GM20000 (cell line): ENCODE results near the gene PHF2.

Experiments
- DNase-seq: peaks from one replicate; pipeline ENCODE4 v3.0.0; 2012; ENCODE audit warnings: low spot score
- TF ChIP-seq, protein P1 (sequence below): IDR thresholded peaks from 2 replicates; pipeline ENCODE4 v1.5.1; 2012; ENCODE audit warnings: mild to moderate bottlenecking, control low read depth; ENCODE audit errors: extremely low read depth, missing control alignments

PHF2 gene

DNA sequence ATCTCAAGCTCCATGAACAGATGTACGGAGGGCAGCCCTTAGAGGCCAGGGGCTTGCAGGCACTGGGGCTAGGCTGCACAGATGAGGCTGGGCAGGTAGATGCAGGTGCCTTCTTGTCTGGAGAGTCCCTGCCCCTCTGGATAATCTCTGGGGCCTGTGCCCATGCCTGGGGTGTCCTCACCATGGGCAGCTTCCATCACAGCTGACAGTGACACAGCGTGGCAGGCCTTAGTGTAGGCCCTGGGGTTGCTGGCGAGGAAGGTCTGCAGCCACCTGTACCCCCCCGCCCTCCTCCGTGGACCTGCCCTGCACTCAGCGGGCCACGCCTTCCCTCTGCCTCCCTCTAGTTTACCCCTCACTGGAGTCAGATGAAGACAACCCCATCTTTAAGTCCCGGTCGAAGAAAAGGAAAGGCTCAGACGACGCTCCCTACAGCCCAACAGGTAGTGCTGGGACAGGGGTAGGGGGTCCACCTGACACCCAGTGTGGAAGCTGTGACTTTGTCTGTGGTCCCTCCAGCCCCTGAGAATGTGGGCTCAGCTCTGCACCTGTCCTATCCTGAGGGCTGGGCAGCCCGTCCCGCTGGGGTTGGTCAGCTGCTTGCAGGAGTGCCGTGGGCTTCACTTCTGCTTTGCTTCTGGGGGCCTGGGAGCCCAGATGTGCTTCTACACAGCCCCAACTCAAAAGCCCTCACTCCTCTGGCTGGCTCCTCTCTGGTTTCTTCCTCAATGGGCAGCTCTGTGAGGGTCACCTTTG, 98.4 kb downstream of the PHF2 start:
- DNase-seq = no peak
- TF ChIP-seq, protein P1, sequence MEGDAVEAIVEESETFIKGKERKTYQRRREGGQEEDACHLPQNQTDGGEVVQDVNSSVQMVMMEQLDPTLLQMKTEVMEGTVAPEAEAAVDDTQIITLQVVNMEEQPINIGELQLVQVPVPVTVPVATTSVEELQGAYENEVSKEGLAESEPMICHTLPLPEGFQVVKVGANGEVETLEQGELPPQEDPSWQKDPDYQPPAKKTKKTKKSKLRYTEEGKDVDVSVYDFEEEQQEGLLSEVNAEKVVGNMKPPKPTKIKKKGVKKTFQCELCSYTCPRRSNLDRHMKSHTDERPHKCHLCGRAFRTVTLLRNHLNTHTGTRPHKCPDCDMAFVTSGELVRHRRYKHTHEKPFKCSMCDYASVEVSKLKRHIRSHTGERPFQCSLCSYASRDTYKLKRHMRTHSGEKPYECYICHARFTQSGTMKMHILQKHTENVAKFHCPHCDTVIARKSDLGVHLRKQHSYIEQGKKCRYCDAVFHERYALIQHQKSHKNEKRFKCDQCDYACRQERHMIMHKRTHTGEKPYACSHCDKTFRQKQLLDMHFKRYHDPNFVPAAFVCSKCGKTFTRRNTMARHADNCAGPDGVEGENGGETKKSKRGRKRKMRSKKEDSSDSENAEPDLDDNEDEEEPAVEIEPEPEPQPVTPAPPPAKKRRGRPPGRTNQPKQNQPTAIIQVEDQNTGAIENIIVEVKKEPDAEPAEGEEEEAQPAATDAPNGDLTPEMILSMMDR = no peak

DNA sequence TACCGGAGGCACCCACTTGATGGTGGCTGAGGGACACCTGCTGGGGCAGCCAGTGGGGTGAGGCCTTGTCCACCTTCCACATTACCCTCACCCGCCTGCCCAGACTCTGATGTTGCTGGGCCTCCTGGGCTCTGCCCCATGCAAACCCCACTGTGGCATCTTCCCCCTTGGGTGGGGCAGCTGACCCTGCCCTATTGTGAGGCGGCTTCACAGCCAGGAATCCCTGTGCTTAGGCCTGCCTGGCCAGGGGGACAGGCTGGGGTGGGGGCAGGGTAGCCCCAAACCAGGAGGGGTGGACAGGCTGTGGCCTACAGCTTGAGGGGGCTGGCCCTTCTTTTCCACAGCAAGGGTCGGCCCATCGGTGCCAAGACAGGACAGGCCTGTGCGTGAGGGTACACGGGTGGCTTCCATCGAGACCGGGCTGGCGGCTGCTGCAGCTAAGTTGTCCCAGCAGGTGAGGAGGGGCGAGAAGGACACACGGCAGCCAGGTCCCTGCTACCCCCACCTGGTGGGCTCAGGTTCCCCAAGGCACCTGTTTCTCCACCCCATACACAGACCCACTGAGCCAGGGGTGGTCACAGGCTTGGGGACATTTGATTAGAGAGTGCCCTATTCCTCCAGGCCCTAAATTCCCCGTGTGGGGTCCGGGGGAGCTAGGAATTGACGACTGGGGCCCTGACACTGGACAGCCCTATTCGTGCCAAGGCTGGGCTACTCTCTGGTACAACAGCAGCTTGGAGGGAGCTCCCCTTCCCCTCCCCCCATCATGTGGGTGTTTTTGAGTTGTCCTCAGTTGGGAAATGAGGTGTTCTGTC, 99.2 kb downstream of the PHF2 start:
- no peak for DNase-seq
- TF ChIP-seq, protein P1 = no peak

DNA sequence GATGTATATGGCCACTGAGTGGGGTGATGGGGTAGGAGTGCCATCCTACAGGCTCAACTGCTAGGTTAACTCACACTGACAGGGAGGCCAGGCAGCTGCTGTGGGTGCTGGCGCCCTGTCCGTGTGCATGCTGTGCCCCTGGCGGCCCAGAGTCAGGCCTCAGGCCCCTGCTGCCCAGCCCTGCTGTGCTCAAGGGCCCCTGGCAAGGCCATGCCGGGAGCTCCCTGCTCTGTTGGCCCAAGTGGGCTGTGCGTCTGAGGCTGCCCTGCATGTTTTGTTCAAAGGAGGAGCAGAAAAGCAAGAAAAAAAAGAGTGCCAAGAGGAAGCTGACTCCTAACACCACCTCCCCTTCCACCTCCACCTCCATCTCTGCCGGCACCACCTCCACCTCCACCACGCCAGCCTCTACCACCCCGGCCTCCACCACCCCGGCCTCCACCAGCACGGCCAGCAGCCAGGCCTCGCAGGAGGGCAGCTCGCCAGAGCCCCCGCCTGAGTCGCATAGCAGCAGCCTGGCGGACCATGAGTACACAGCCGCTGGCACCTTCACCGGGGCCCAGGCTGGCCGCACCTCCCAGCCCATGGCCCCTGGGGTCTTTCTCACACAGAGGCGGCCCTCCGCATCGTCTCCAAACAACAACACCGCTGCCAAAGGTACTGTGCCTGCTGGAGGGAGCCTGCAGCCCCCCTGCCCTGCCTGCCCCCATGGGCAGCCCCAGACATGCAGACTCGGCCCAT, 100.1 kb downstream of the PHF2 start:
- TF ChIP-seq, protein P1 = no peak
- DNase-seq = no peak

DNA sequence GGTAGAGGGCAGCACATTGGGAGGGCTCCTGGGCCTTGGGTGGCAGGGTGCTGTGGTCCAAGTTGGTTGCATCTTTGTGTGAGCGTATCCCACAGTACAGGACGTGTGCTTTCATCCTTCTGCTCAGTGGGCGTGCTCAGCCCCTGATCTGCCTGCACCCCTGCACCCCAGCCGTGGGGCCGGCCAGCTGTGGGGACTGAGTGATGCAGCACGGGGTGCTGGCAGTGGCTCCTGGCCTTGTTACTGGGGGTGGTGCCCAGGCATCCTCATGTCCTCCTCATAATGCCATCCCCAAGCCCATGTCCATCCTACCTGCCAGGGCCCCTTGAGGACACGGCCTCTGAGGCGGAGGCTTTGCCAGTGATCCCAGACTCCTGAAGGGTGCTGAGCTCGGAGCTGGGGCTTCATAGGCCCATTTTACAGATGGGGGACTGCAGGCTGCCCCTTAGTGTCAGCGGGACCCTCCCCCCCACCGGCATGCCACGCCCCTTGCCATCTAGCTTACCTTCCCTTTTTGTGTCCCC, 100.7 kb downstream of the PHF2 start:
- no peak for DNase-seq
- TF ChIP-seq, protein P1 = no peak

DNA sequence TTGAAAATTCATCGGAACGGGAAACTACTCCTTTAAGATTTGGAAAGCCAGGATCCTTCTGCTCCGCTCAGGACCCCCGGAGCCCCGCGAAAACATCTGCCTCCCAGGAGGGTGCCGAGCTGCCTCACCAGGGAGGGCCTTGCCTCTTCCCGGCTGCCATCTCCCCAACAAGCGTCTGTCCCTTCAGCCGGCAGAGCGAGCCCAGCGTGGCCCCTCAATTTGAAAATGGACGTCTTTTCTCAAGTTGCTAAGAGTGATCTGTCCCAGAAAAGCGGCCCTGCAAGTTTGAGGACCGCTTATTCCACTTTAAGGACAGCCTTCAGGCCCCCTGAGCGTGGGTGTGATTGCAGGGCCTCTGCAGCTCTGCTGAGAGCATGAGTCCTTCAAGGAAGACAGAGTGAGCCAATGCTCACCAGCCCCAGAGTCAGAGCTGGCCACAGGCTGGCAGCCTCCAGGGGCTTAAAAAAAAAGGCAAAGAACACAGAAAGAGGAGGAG, 101.3 kb downstream of the PHF2 start:
- DNase-seq = no peak
- TF ChIP-seq, protein P1 = no peak

DNA sequence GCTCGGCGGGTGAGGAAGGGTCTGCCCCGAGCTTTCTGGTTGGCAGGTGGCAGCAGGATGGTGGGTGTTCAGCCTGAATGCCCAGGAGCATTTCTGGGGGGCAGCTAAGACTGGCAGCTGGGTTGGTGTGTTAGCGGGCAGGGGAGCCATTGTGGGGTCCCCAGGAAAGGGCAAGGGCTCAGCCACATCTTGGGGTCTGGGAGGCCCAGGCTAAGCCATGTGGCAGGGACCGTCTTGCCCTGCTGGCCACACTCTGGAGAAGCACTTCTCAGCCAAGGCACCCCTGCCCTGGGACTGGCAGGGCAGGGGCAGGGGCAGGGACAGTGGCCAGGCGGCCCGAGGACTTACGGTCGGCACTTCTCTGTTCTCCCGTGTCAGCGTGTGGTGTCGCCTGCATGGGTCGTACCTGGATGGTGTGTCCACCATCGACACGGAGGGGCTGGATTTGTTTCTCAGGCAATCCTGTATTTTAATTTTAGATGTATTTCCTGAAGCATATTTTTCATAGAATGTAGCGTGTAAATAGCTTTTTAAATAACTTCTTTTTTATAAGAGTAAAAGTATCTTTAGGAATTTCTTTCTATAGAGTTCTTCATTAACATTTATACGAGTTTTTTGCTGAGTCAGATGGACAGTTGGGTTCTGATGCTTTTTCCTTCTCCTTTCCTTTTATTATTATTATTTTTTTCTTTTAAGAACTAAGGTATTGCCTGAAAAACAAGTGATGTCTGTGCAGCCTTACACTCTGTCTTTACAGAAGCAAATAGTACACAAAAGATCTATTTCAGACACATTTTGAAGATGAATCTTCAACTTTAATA, 102.0 kb downstream of the PHF2 start:
- TF ChIP-seq, protein P1 = no peak
- no peak for DNase-seq
